HG03025 (cell line): ENCODE data around the gene AQP1.

Source experiments
- ATAC-seq: cut with Tn5 transposase; IDR thresholded peaks from one replicate; pipeline ENCODE4 v1.9.1; 2021; ENCODE audit warnings: mild to moderate bottlenecking, moderate library complexity; ENCODE audit not compliant: unreplicated experiment, low FRiP score

AQP1 gene

DNA sequence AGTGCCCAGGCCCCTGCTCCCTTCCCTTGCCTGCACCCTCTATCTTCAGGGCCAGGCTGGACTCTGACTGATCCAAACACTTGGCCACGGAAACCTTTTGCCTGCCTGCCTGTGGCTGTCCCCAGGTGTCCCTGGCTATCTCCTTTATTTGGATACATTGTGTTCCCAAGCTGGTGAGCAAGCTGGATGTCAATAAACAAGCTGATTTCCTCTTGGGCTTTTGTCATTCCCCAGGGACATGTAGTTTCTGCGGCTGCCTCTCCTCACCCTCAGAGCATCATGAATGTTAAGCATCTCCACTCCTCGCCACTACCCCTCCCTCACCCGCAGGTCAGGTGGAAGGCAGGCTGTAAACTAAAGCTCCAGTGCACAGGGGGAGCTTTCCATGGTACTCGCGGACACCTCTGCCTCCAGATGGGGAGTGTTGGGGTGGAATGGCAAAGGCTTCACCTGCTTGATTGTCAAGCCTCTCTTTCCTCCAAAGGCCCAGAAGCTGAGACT is 59.0 kb downstream of the AQP1 start:
- ATAC-seq, result no peak

DNA sequence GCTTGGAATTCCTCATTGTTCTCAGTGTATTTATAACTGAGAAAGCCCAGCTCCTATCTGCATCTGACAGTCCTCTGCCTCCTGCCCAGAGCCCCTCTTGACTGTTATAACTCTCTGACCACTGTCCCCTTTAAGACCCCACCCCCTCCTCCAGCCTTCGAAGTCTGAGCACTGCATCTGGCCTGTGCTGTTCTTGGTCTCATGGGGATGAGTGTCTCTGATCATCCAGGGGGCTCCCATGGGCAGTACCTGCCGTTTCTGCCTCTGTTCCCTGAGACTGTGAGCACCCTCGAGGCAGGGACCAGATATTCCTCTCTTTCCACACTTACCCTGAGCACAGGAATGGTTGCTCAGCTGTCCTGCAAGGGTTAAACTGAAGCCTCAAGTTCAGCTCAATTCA is 59.8 kb downstream of the AQP1 start:
- ATAC-seq, result no peak

DNA sequence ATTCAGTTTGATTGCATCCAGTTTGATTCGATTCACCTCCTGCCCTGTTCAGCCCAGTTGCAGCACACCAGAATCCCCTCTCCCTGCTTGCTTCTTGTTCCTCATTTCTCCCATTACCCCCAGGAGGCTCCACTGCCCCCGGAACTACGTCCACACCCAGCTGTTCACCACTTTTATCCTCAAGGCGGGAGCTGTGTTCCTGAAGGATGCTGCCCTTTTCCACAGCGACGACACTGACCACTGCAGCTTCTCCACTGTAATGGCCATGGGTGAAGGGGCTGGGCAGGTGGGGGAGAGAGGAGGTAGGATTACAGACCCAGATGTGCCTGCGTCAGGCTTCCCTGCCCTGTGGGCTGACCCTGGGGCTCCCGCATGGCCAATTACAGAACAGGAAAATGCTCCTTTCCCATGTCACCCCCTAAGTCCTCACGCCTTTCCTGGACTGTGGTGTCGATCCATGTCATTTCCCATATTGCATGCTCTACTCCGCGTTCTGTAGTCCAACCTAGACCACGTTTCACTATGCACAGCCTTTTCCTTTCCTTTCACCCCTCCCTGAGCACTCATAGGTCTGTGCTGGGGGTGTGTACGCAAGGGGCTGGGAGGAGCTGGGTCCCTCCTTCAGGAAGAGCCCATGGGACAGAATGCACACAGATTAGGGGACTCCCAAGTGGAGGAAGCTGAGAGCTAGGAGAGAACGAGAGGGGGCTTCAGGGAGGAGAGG is 60.3 kb downstream of the AQP1 start:
- no peak for ATAC-seq

DNA sequence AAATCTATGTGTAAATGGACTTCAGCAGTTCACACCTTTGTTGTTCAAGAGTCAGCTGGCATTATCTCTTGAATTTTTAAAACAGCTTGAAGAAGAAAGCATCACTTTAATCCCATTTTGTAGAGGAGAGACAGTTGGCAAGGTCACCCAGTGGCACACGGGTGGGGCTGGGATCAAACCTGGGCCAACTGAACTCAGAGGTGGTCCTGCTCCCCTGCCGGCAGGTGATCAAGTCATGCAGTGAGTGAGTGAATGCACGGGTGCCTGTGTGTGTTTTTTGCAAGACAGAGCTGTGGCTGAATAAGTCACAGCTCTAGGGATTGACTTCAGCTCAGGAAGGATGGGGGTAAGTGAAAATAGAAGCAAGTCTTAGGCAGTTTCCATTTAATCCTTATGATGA is 61.6 kb downstream of the AQP1 start:
- ATAC-seq, result no peak

DNA sequence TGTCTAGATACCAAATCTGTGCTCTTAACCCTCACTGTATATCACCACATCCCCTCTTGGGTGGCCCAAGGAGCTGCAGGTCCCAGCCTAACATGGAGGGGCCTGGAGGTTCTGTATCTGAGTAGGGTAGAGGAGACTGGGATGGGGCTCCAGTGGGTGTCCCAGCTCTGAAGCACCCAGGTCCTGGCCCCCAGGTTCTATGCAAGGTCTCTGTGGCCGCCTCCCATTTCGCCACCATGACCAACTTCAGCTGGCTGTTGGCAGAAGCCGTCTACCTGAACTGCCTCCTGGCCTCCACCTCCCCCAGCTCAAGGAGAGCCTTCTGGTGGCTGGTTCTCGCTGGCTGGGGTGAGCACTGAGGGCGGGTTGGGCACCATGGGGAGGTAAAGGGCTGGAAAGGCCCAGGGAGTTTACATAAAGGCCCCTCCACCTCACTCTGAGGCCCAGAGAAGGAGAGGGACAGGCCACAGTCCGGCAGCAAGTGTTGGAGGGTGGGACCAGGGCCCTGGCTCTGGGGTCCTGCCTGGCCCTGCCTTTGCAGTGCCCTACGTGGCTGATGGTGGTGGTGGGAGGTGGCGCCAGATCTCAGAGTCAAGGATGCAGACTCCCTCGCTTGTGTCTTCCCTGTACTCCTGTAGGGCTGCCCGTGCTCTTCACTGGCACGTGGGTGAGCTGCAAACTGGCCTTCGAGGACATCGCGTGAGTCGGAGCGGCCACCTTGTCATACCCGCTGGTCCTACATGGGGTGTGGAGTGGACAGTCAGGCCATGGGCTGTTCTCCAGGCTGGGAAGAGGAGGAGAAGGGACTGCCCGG is 62.3 kb downstream of the AQP1 start:
- no peak for ATAC-seq

DNA sequence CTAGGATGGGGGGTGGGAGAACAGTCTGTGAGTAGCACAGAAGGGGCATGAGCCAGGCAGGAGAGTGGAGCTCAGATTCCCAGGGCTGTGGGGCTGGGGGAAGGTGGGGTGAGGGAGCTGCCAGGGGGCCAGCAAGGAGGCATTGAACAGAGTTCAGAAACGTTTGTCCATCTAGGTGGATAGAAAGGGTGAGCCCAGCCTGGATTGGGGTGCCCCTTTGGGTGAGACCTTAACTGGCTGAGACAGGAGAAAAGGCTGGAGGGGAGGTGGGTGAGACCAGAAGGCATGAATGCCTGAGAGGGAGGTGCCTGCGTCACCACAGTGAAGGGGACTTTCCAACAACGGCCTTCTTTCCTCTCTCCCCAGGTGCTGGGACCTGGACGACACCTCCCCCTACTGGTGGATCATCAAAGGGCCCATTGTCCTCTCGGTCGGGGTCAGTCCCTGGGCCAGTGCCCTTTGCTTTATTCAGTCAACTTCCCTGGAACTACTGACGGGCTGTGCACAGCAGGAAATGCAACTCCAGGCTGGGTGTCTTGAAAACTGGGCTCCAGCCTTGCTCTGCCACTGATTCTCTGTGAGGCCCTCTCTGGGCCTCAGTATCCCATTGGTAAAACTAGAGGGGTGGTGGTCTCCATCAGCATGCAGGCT is 63.1 kb downstream of the AQP1 start:
- peak; percentile 88 for ATAC-seq
